ENCODE data around the gene RHBDD2.
"Not testable (repeated sequence)": the region's sequence is repeated elsewhere in the genome, so short reads cannot be mapped to it uniquely, and the experiment has no call there.

The RHBDD2 gene

DNA sequence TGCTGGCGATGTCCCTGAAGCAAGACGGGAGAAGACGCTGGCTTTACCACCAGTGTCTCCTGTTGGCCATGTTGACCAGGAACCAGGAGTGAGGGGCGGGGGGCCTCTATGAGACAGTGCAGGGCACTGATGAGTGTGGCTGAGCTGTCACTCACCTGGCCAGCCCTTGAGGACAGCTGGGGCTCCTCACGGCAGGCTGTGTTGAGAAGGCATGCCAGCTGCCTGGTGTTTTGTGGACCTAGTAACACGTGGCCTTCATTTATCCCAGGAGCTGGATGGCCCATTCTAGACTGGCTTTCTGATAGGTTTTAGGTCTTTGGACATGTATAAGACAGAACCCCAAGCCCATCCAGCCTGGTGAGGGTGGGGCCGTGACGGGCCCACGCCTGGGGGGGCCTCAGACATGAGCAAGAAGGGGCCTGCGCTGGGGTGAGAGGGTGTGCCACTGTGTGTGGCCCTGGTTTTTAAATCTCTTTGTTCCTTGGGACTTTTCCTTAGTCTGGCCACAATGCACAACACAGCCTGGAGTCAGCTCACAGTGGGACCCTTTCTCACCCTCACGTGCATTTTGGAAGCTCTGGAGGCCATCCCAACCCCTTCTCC is 10.5 kb downstream of the RHBDD2 start:
- no peak for DNase-seq (ENCODE audit: low spot score)

DNA sequence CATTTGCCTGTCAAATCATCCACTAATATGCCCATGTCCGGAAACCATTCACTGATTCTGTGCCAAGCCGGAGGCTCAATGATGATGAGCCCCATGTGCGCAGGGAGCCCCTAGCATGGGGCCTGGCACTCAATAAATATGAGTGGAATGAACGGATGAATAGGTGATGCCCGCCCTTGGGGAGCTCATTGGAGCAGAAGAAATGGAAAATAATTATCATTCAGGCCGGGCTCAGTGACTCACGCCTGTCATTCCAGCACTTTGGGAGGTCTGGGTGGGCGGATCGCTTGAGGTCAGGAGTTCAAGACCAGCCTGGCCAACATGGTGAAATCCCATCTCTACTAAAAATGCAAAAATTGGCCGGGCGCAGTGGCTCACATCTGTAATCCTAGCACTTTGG is 11.0 kb downstream of the RHBDD2 start:
- DNase-seq (ENCODE audit: low spot score): no peak

DNA sequence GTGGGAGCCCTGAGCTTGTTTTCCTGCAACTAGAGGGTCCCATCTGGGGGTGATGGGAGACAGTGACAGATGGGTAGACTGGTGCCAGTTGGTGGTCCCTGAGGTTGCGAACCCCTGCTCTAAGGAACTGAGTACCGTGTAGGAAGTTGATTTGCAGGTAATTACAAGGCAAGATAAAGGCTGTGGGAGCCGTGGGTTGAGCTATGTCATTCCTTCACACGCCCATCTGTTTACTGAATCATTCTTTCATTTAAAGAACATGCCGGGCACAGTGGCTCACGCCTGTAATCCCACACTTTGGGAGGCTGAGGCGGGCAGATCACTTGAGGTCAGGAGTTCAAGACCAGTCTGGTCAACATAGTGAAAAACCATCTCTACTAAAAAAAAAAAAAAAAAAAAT is 12.4 kb downstream of the RHBDD2 start:
- DNase-seq (ENCODE audit: low spot score): not testable (repeated sequence)

DNA sequence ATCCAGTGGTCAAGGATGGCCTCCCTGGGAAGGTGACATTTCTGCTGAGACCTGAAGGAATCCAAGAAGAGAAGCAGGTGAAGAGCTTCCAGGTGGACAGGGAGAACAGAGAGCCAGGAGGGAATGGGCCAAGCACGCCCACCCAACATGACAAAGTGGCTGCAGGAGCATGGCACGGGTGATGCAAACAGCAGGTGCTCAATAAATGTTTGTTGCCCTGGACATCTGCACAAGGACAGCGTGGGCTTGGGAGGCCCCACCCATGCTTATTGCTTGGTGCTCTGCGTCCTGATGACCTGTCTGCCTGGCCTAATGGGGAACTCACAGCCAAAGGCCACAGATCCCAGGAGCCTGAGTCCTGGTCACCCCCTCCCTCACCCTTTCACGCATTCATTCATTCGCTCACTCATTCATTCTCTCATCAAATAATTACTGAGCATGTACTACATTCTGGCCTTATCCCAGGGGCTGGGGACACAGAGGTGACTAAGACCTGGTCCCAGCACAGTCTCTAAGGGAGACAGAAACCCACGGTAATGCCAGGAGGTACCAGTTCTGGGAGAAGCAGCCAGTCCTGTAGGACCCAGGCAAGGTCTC is 13.1 kb downstream of the RHBDD2 start:
- no peak for DNase-seq (ENCODE audit: low spot score)

DNA sequence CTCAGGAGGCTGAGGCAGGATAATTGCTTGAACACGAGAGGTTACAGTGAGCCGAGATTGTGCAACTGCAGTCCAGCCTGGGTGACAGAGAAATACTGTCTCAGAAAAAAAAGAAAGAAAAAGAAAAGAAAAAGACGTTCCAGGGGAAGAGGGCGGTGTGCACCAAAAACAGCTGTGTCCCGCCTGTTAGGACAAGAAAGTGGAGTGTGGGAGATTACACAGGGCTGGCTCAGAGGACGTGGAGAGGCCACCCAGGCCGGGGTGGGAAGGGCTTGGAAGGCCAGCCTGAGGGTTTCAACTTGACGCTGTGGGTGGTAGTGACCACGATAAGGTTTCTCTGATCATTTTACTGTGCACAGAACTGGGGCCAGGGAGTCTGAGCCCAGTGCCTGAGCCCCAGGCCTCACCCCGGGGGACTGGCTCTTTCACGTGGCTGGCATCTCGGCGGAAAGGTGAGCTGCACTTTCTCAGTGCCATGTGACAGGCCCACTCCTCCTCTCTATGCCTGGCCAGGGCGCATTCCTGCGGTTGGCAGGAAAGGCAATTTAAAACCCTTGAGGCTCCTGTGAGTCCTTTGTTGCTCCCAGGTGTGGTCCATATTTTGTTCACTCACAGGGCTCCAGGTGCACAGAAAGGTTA is 13.9 kb downstream of the RHBDD2 start:
- no peak for DNase-seq (ENCODE audit: low spot score)

DNA sequence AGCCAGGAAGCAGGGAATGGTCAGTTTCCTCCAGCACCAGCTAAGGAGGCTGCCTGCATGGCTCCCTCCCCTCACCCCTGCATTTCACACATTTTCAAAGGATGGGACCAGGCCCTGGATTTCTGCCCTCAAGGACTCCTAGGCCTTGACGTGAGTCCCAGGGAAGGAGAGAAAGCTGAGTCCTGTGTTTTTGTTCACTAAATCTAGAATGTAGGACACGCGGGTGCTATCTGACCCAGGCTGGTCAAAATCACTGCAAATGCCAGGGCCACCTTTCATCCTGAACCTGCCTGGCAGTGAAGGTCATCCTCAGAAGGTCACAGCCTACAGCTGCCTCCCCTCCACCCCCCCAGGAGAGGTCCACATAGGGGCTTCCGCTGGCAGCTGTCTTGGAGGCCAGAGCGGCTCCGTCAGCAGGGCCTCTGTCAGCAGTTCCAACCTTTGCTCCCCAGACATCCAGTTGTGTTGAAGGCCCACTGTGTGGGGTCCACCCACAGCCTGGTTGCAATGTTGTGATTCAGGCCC is 18.0 kb downstream of the RHBDD2 start:
- DNase-seq (ENCODE audit: low spot score): no peak

DNA sequence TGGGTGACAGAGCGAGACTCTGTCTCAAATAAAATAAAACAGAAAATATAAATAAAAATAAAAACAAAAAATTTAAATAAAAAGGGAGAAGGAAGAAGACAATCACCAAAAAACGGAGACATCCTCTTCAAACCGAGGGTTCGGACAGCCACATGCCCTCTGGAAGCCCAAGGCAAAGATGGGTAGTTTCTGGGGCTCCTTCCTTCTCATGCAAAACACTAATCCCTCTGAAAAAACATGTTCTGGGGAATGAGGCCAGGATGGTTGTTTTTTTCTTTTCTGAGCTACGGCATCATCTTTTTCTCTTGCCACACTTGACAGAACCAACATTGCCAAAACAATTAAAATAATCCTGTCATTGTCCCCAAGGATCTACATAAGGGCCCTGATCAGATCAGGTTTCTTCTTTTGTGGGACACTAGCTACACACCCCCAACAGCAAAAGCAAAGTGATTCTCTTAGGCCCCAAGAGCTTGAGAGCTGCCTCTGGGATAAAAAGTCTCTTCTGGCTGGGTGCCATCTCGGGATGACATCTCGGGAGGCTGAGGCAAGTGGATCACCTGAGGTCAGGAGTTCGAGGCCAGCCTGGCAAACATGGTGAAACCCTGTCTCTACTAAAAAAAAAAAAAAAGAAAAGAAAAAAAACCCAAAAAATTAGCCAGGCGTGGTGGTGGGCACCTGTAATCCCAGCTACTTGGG is 21.9 kb downstream of the RHBDD2 start:
- no peak for DNase-seq (ENCODE audit: low spot score)

DNA sequence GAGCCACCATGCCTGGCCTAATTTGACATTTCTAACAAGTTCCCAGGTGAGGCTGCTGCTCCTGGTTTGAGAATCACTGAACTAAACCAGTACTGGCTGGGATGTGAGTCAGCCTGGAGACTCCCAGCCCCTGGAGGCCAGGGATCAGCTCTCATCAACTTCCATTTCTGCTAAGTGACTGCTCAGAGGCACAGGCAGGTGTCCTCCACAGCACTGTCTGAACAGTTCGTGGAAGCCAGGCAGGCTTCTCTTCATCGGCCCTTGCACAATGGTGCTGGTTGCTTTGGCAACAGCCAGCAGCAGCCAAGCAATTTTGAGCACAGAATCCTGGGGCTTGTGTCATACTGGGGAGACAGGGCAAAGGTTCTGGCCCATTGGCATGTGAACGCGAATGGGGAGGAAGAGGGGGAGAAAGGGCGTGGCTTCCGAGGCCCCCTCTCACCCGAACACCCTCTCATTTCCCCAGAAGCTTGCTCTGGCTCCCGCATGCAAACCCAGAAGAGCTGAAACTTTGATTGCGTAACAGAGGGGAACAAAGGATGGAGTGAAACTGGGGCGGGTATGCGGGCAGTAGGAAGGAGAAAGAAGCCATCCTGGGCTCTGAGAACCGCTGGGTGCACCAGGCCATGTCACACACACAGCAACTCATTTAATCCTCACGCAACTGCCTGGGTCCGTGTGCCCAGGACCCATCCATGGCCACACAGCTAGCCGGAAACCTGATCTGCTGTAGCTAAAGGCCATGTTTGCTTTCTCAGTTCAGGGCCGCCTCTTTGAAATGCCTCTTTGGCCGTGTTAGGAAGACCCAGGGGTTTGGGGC is 27.2 kb downstream of the RHBDD2 start:
- peak; percentile 69 for DNase-seq (ENCODE audit: low spot score)

DNA sequence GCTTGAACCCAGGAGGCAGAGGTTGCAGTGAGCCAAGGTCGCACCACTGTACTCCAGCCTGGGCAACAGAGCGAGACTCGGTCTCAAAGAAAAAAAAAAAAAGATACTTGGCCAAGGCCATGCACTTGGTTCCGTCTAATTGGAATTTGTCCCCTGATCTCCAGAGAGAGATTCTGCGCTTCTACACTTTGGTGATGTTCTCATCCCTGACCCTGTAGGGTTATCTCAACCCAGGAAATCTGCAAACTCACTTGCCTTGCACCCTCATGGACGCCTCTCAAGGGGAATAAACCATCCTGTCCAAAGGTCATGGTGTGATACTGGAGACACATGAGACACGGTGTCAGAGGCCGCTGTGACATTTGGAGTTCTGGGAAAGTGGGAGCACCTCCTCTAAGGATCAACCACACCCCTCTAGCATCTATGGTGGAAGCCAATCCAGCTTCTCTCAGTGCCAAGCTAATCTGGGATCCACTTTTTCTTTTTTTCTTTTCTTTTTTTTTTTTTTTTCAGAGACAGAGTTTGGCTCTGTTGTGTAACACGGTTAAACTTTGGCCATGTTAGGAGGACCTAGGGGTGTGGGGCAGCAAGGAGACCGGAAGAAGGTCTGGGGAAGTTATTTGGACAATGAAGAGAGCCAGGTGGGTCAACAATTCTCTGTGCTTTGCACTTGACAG is 28.3 kb downstream of the RHBDD2 start:
- peak; percentile 49 for DNase-seq (ENCODE audit: low spot score)

DNA sequence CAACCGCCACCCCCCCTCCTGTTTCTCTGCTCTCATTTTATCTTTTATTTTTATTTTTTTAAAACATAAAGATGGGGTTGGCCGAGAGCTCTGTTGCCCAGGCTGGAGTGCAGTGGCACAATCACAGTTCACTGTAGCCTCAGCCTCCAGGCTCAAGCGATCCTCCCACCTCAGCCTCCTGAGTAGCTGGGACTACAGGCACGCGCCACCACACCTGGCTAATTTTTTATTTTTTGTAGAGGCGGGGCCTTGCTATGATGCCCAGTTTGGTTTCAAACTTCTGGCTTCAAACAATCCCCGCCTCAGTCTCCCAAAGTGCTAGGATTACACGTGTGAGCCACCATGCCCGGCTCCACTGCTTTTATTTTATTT is 28.8 kb downstream of the RHBDD2 start:
- not testable (repeated sequence) for DNase-seq (ENCODE audit: low spot score)

DNA sequence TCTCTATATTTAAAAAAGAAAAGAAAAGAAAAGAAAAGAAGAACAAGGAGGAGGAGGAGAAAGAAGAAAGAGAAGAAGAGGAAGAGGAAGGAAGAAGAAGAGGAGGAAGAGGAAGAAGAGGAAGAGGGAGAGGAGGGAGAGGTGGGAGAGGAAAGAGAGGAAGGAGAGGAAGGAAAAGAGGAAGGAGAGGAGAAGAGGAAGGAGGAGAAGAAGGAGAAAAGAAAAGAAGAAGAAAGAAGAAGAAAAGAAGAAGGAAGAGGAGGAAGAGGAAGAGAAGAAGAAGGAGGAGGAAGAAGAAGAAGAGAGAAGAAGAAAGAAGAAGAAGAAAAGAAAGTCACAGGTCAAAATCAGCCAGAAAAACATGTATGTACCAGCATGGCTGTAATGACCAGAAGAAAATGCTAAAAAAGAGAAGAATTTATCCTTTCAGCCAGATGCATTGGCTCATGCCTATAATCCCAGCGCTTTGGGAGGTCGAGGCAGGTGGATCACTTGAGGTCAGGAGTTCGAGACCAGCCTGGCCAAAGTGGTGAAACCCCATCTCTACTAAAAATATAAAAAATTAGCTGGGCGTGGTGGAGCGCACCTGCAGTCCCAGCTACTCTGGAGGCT is 30.8 kb downstream of the RHBDD2 start:
- no peak for DNase-seq (ENCODE audit: low spot score)

DNA sequence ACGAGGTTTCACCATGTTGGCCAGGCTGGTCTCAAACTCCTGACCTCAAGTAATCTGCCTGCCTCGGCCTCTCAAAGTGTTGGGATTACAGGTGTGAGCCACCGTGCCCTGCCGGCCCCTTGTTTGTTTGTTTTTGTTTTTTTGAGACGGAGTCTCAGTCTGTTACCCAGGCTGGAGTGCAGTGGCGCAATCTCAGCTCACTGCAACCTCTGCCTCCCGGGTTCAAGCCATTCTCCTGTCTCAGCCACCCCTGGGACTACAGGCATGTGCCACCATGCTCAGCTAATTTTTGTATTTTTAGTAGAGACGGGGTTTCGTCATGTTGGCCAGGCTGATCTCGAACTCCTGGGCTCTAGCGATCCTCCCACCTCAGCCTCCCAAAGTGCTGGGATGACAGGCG is 32.4 kb downstream of the RHBDD2 start:
- not testable (repeated sequence) for DNase-seq (ENCODE audit: low spot score)

DNA sequence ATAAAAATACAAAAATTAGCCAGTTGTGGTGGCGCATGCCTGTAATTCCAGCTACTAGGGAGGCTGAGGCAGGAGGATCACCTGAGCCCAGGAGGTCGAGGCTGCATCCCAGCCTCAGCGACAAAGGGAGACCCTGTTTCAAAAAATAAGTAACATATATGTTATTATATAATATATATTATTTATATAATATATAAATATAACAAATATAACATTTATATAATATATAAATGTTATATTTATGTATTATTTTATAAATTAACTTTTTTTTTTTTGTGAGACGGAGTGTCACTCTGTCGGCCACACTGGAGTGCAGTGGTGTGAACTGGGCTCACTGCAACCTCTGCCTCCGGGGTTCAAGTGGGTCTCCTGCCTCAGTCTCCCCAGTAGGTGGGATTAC is 34.6 kb downstream of the RHBDD2 start:
- DNase-seq (ENCODE audit: low spot score): no peak

DNA sequence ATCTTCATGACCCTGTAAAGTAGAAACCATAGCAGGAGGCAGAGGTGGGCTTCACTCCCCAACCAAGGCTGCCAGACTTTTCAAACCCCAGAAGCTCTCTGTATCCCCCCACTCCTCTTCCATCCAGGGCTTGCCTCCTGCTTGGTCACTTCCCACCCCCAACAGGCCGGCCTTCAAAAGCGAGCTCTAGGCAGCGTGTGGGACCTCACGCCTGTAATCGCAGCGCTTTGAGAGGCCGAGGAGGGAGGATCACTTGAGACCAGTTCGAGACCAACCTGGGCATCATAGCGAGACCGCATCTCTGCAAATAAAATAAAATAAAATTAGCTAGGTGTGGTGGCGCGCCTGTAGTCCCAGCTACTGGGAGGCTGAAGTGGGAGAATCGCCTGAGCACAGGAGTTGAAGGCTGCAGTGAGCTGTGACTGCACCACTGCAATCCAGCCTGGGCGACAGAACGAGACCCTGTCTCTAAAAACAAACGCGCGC is 35.4 kb downstream of the RHBDD2 start:
- DNase-seq (ENCODE audit: low spot score): no peak

DNA sequence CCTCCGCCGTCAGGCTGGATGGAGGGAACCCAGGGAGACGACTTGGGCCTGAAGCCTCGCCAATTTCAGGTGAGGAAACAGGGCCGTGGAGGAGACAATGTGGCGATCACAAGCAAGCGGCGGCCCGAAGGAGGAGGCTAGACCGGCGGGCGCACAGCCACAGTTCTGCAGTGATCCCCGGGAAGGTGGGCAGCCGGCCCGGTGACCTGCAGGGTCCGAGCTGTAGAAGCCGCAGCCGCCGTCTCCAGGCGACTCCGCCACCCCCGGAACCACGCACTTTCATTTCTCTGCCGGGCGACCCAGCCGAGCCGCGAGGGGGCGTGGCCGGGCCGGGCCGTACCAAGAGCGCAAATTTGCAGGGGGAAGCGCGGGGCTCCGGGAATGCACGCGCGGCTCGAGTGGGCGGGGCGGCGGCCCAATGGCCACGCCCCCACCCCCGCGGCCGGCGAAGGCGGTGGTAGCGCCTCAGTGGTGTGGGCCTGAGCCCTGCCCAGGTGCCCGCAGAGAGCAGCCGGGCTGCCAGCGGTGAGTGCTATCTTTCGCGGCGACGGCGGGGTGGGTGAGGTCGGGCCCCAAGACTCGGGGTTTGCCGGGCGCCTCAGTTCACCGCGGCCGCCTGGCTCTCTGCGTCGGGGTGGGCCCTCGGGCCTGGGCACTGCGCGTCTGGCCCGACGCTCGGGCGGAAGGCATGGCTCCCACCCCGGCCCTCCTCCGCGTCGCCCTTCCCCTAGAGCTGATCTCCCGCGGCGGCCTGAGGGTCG is 36.0 kb downstream of the RHBDD2 start, which contains the start of gene POR:
TSS of gene POR (plus strand) at position 501 of the 761 bp plus-strand sequence. CDS start 38,847 bp downstream, outside the sequence.
- DNase-seq (ENCODE audit: low spot score): peak; percentile 80

DNA sequence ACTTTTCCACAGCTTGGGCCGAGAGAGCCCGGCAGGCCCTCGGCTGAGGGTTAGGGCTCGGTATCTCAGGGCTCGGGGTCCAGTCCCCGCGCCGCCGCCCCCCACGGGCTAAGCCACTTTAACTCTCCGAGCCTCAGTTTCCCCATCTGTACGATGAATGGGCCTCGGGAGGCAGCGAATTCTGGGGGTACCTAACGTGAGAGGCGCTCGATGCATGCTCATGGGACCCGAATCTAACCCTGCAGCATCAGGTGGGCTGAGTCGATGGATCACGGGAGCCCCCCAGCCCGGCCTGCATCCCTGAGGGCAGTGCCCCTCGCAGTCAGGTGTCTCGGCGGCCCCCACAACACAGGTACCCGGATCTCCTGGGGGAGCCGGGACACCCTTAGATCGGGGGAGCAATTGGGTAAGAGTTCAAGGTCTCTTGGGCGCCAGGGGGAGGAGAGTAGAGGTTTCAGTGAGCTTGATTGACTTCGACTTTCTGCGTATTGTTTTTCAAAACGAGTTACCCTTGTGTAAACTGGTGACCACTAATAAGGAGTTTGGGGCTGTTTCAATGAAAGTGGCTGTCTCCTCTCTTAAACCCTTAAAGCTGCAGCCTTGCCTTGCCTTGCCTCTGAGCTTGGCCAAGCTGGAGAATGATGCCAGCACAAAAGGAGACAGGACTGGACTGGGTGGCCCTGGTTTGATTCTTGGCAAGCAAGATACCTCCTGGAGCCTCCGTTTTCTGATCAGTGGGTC is 36.8 kb downstream of the RHBDD2 start:
- DNase-seq (ENCODE audit: low spot score): no peak

DNA sequence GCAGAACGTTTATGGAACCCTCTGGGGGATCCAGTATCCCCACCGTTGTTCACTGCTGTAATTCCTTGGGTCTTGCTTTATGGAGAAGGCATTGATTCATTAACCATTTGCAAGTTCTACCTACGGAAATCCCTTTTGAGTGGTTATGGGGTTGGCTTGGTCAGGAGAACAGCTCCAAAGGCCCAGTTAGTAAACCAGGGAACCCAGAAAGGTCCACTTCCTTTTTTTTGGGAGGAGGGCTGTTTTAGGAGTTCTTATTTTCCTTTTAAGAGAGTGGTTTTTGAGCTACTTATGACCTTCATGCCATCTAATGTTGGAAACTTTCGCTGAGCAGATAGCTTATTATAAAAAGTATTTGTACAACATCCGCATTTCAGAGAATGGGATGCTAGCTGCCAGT is 37.4 kb downstream of the RHBDD2 start:
- DNase-seq (ENCODE audit: low spot score): no peak

DNA sequence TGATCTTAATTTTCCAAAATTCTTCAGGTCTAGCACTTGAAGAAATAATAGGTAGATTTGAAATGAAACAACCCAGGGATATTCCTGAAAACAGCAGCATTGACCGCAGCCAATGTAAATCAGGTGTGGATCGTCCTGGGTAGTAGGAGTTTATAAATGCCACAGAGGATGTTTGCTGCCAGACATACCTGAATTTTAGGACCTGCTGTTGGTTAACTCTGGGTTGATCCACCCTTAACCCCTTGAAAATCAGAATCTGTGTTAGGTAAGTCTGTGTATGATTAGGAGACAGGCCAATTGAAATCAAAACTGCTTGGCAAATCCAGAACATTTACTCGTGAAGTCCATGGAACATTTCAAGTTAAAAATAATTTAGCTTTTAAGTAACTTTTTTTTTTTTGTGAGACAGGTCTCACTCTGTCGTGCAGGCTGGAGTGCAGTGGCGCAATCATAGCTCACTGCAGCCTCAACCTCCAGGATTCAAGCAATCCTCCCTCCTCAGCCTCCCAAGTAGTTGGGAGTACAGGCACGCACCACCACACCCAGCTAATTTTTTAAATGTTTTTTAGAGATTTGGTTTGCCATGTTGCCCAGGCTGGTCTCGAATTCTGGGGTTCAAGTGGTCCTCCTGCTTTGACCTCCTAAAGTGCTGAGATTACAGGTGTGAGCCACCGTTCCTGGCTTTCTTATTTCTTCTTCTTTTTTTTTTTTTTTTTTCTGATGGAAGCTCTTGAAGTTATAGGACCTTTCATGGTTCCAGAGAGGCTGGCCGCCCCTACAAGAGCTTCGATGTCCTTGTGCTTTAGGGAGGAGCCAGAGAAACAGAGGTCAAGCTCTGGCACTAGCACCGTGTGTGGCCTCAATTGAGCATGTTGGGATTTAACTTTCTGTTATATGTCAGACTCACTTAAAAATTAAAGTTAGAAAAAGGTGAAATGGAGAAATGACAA is 38.1 kb downstream of the RHBDD2 start:
- no peak for DNase-seq (ENCODE audit: low spot score)
